Measurements from ENCODE around the gene GPC2.

GPC2 gene

GRCh38 chr7:100142461-100142860 lies 34.7 kb downstream of the GPC2 start:
- no peak for TF ChIP-seq SIN3A (IDR thresholded peaks at IDR 0.05; ENCODE audit: borderline replicate concordance, insufficient read depth, low read length)
- no peak for TF ChIP-seq FOXP2 (optimal IDR thresholded peaks at IDR 0.05; ENCODE audit: borderline replicate concordance, extremely low read depth, extremely low read length, insufficient read depth)
- no peak for TF ChIP-seq TAF1 (IDR thresholded peaks at IDR 0.05; ENCODE audit: borderline replicate concordance, insufficient read depth, low read length)
- no peak for TF ChIP-seq POLR2AphosphoS5 (IDR thresholded peaks at IDR 0.05; ENCODE audit: low read depth, low read length)
- TF ChIP-seq REST (IDR thresholded peaks at IDR 0.05; ENCODE audit: insufficient read depth in 1 of 2, low read depth in 2 of 2, low read length in 2 of 2), result no peak

GRCh38 chr7:100141555-100141949 lies 35.6 kb downstream of the GPC2 start:
- TF ChIP-seq POLR2AphosphoS5 (IDR thresholded peaks at IDR 0.05; ENCODE audit: low read depth, low read length) (no peak), TAF1 (IDR thresholded peaks at IDR 0.05; ENCODE audit: borderline replicate concordance, insufficient read depth, low read length) (no peak), FOXP2 (optimal IDR thresholded peaks at IDR 0.05; ENCODE audit: borderline replicate concordance, extremely low read depth, extremely low read length, insufficient read depth) (no peak), REST (IDR thresholded peaks at IDR 0.05; ENCODE audit: insufficient read depth in 1 of 2, low read depth in 2 of 2, low read length in 2 of 2) (no peak), SIN3A (IDR thresholded peaks at IDR 0.05; ENCODE audit: borderline replicate concordance, insufficient read depth, low read length) (no peak)

- no peak for TF ChIP-seq FOXP2 (optimal IDR thresholded peaks at IDR 0.05; ENCODE audit: borderline replicate concordance, extremely low read depth, extremely low read length, insufficient read depth)
- TF ChIP-seq POLR2AphosphoS5 (IDR thresholded peaks at IDR 0.05; ENCODE audit: low read depth, low read length), result no peak
- no peak for TF ChIP-seq TAF1 (IDR thresholded peaks at IDR 0.05; ENCODE audit: borderline replicate concordance, insufficient read depth, low read length)
- TF ChIP-seq SIN3A (IDR thresholded peaks at IDR 0.05; ENCODE audit: borderline replicate concordance, insufficient read depth, low read length), result no peak
- no peak for TF ChIP-seq REST (IDR thresholded peaks at IDR 0.05; ENCODE audit: insufficient read depth in 1 of 2, low read depth in 2 of 2, low read length in 2 of 2)
Observed at GRCh38 chr7:100137851-100138760, 39.1 kb downstream of the GPC2 start.

GRCh38 chr7:100132697-100133151 lies 44.5 kb downstream of the GPC2 start:
- no peak for TF ChIP-seq POLR2AphosphoS5 (IDR thresholded peaks at IDR 0.05; ENCODE audit: low read depth, low read length)
- no peak for TF ChIP-seq REST (IDR thresholded peaks at IDR 0.05; ENCODE audit: insufficient read depth in 1 of 2, low read depth in 2 of 2, low read length in 2 of 2)
- no peak for TF ChIP-seq TAF1 (IDR thresholded peaks at IDR 0.05; ENCODE audit: borderline replicate concordance, insufficient read depth, low read length)
- TF ChIP-seq SIN3A (IDR thresholded peaks at IDR 0.05; ENCODE audit: borderline replicate concordance, insufficient read depth, low read length), result no peak
- no peak for TF ChIP-seq FOXP2 (optimal IDR thresholded peaks at IDR 0.05; ENCODE audit: borderline replicate concordance, extremely low read depth, extremely low read length, insufficient read depth)
